ENCODE data around the gene NAMPT. TPM values are rescaled to one million over a fixed set of nuclear protein-coding genes. Genes with fewer than 3 reads are reported as not detected.

NAMPT gene
- total and polyA plus RNA-seq, 9 of the 15 experiments (the other 6 are each of a cell fraction or from before 2014, with no cell fraction given): 41.1 to 160 (median 106) TPM

DNA sequence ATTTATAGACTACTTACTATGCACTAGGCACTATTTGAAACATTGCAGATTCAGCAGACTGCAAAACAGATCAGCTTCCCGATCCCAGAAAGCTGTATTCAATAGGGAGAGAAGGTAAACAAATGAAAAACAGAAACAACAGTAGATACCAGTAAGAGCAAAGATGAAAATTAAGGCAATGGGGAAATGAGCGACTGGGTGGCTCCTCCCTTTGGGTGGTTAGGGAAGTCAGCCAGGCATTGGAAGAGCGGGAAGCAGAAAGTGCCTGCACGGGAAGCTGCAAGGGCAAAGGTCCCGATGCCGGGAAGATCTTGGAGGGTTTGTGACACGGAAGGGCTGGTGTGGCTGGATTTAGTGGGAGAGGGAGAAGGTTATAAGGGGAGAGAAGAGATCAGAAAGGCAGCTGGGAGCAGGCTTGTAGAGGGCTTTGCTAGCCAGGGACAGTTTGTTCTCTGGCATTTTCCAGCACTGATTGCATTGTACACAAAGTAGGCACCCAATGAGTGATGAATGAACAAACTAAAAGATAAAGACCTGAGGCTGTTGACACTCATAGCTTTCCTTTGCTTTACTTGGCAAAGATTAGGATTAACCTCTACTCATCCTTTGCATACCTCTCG is 67.8 kb downstream of the NAMPT start (continued):
- TF ChIP-seq, protein P1, sequence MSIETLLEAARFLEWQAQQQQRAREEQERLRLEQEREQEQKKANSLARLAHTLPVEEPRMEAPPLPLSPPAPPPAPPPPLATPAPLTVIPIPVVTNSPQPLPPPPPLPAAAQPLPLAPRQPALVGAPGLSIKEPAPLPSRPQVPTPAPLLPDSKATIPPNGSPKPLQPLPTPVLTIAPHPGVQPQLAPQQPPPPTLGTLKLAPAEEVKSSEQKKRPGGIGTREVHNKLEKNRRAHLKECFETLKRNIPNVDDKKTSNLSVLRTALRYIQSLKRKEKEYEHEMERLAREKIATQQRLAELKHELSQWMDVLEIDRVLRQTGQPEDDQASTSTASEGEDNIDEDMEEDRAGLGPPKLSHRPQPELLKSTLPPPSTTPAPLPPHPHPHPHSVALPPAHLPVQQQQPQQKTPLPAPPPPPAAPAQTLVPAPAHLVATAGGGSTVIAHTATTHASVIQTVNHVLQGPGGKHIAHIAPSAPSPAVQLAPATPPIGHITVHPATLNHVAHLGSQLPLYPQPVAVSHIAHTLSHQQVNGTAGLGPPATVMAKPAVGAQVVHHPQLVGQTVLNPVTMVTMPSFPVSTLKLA (conservative IDR thresholded peaks at IDR 0.05): no peak
- no peak for TF ChIP-seq LCOR (CRISPR knock-in tag; IDR thresholded peaks at IDR 0.05)
- no peak for TF ChIP-seq BCOR (IDR thresholded peaks at IDR 0.05)
- no peak for TF ChIP-seq NFXL1 (CRISPR knock-in tag; IDR thresholded peaks at IDR 0.05)
- TF ChIP-seq, protein P2, sequence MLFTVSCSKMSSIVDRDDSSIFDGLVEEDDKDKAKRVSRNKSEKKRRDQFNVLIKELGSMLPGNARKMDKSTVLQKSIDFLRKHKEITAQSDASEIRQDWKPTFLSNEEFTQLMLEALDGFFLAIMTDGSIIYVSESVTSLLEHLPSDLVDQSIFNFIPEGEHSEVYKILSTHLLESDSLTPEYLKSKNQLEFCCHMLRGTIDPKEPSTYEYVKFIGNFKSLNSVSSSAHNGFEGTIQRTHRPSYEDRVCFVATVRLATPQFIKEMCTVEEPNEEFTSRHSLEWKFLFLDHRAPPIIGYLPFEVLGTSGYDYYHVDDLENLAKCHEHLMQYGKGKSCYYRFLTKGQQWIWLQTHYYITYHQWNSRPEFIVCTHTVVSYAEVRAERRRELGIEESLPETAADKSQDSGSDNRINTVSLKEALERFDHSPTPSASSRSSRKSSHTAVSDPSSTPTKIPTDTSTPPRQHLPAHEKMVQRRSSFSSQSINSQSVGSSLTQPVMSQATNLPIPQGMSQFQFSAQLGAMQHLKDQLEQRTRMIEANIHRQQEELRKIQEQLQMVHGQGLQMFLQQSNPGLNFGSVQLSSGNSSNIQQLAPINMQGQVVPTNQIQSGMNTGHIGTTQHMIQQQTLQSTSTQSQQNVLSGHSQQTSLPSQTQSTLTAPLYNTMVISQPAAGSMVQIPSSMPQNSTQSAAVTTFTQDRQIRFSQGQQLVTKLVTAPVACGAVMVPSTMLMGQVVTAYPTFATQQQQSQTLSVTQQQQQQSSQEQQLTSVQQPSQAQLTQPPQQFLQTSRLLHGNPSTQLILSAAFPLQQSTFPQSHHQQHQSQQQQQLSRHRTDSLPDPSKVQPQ (CRISPR knock-in tag; IDR thresholded peaks at IDR 0.05; ENCODE audit: borderline replicate concordance): no peak
- no peak for TF ChIP-seq IFI16 (CRISPR knock-in tag; IDR thresholded peaks at IDR 0.05)
- TF ChIP-seq ZNF354B (CRISPR knock-in tag; IDR thresholded peaks at IDR 0.05): no peak
- TF ChIP-seq SP1 (CRISPR knock-in tag; IDR thresholded peaks at IDR 0.05): no peak
- no peak for TF ChIP-seq ZNF232 (CRISPR knock-in tag; IDR thresholded peaks at IDR 0.05)
- TF ChIP-seq GTF2A2 (tag; IDR thresholded peaks at IDR 0.05): no peak
- no peak for TF ChIP-seq RBM14 (IDR thresholded peaks at IDR 0.05; ENCODE audit: borderline replicate concordance, insufficient read depth, low read depth, low read length)
- peak; percentile 39; the same call in 1 of the 2 replicates for TF ChIP-seq ZNF175 (CRISPR knock-in tag; IDR thresholded peaks at IDR 0.05; ENCODE audit: low read depth)
- TF ChIP-seq SMAD3 (CRISPR knock-in tag; conservative IDR thresholded peaks at IDR 0.05): no peak
- no peak for TF ChIP-seq ZNF717 (CRISPR knock-in tag; IDR thresholded peaks at IDR 0.05)
- TF ChIP-seq, protein P3, sequence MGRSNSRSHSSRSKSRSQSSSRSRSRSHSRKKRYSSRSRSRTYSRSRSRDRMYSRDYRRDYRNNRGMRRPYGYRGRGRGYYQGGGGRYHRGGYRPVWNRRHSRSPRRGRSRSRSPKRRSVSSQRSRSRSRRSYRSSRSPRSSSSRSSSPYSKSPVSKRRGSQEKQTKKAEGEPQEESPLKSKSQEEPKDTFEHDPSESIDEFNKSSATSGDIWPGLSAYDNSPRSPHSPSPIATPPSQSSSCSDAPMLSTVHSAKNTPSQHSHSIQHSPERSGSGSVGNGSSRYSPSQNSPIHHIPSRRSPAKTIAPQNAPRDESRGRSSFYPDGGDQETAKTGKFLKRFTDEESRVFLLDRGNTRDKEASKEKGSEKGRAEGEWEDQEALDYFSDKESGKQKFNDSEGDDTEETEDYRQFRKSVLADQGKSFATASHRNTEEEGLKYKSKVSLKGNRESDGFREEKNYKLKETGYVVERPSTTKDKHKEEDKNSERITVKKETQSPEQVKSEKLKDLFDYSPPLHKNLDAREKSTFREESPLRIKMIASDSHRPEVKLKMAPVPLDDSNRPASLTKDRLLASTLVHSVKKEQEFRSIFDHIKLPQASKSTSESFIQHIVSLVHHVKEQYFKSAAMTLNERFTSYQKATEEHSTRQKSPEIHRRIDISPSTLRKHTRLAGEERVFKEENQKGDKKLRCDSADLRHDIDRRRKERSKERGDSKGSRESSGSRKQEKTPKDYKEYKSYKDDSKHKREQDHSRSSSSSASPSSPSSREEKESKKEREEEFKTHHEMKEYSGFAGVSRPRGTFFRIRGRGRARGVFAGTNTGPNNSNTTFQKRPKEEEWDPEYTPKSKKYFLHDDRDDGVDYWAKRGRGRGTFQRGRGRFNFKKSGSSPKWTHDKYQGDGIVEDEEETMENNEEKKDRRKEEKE (IDR thresholded peaks at IDR 0.05; ENCODE audit: borderline replicate concordance in 1 of 2, control insufficient read depth in 1 of 2, low read depth in 2 of 2, low read length in 1 of 2): no peak
- no peak for TF ChIP-seq ZKSCAN1 (IDR thresholded peaks at IDR 0.05; ENCODE audit: low read depth, low read length)
- no peak for TF ChIP-seq TCF7 (IDR thresholded peaks at IDR 0.05; ENCODE audit: borderline replicate concordance)
- TF ChIP-seq NR4A1 (CRISPR knock-in tag; IDR thresholded peaks at IDR 0.05): 0 out of 2 replicates have a peak, but pooled peaks have one; percentile 70
- 0 out of 2 replicates have a peak, but pooled peaks have one; percentile 16 for TF ChIP-seq NR4A1 (tag; IDR thresholded peaks at IDR 0.05)
- TF ChIP-seq IRF2 (CRISPR knock-in tag; IDR thresholded peaks at IDR 0.05): no peak
- no peak for TF ChIP-seq SMAD4 (CRISPR knock-in tag; conservative IDR thresholded peaks at IDR 0.05)

Measured in K562 (cell line).